OCI-LY7 (cell line): Measurements from ENCODE around the gene KCNN3.

ENCODE experiments used
- EZH2phosphoT487 ChIP-seq: fragments of 200-600 bp; sonication (generic); IDR thresholded peaks from 2 replicates; pipeline ENCODE4 v1.6.1; 2018; ENCODE audit warnings: low read depth, borderline replicate concordance, mild to moderate bottlenecking, mixed run types, antibody characterized with exemption, low read length, moderate library complexity, mixed read lengths
- TF ChIP-seq, protein P1 (sequence below): fragments of 200-600 bp; sonication (generic); conservative IDR thresholded peaks from 2 replicates; pipeline ENCODE4 v1.5.1; 2014; ENCODE audit warnings: mild to moderate bottlenecking, antibody characterized with exemption, low read length, moderate library complexity, mixed read lengths

DNA sequence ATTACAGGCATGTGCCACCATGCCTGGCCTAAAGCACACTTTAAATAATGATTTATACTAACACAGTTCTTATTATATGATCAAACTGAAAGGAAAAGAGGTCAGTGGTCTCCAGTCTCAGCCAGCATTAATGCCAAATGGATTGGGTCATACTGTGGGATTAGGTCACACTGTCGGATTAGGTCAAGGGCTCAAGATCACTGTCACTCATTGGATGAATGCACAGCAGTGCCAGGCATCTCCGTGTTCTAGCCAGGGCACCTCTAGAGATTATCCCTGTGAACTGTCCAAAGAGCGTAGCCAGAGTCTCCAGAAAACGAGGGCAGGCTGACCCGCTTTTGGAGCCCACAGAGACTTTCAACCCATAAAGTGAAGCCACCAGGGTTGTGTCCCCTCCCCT lies 70.9 kb downstream of the KCNN3 start:
- TF ChIP-seq, protein P1, sequence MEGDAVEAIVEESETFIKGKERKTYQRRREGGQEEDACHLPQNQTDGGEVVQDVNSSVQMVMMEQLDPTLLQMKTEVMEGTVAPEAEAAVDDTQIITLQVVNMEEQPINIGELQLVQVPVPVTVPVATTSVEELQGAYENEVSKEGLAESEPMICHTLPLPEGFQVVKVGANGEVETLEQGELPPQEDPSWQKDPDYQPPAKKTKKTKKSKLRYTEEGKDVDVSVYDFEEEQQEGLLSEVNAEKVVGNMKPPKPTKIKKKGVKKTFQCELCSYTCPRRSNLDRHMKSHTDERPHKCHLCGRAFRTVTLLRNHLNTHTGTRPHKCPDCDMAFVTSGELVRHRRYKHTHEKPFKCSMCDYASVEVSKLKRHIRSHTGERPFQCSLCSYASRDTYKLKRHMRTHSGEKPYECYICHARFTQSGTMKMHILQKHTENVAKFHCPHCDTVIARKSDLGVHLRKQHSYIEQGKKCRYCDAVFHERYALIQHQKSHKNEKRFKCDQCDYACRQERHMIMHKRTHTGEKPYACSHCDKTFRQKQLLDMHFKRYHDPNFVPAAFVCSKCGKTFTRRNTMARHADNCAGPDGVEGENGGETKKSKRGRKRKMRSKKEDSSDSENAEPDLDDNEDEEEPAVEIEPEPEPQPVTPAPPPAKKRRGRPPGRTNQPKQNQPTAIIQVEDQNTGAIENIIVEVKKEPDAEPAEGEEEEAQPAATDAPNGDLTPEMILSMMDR, result no peak
- no peak for TF ChIP-seq EZH2phosphoT487
